Measurements from ENCODE around the gene GID8. TPM values are rescaled to one million over a fixed set of nuclear protein-coding genes. Genes with fewer than 3 reads are reported as not detected.

GID8 gene
- total and polyA plus RNA-seq, 4 donors = 10.2 to 23.6 (median 14.6) TPM

- 78% methylated on average over 6 of the region's 6 CpGs for WGBS
- Histone ChIP-seq H3K9ac (ENCODE audit: low read depth in 1 of 2, low read length in 2 of 2) (no peak overlapping the region), H3K27ac (ENCODE audit: low read depth in 1 of 2, low read length in 2 of 2) (no peak overlapping the region), H3K36me3 (ENCODE audit: control insufficient read depth in 4 of 4, insufficient read depth in 3 of 4, low read depth in 1 of 4, low read length in 3 of 4) (no peaks in the 10 kb centered on the region), H3K9me3 (ENCODE audit: control insufficient read depth in 4 of 4, low read length in 3 of 4) (no peaks in the 10 kb centered on the region), H3K4me1 (ENCODE audit: control insufficient read depth in 4 of 4, insufficient read depth in 4 of 4, low read length in 3 of 4) (no peaks in the 10 kb centered on the region), H3K27me3 (ENCODE audit: control insufficient read depth in 4 of 4, insufficient read depth in 4 of 4, low read length in 3 of 4) (peaks cover 0 to 4% (median 2%) of the 10 kb centered on the region in 4 donors), H3K4me3 (ENCODE audit: low read depth in 1 of 3, low read length in 3 of 3) (no peak overlapping the region)
- no peak for TF ChIP-seq YY1 (IDR thresholded peaks at IDR 0.05)
- TF ChIP-seq FOXA1 (IDR thresholded peaks at IDR 0.05) = no peak
- TF ChIP-seq FOXA2 (IDR thresholded peaks at IDR 0.05) = no peak
- no peak for TF ChIP-seq REST (IDR thresholded peaks at IDR 0.05)
- no peak for TF ChIP-seq HNF4A (conservative IDR thresholded peaks at IDR 0.05)
- no peak for TF ChIP-seq SP1 (IDR thresholded peaks at IDR 0.05)
- no peak for TF ChIP-seq RXRA (IDR thresholded peaks at IDR 0.05)
- no peak for TF ChIP-seq EGR1 (IDR thresholded peaks at IDR 0.05; ENCODE audit: low read depth in 2 of 2)
- TF ChIP-seq JUND (IDR thresholded peaks at IDR 0.05) = no peak
- TF ChIP-seq MAX (IDR thresholded peaks at IDR 0.05) = no peak
- no peak for TF ChIP-seq NR2F2 (IDR thresholded peaks at IDR 0.05)
- no peak for TF ChIP-seq TAF1 (conservative IDR thresholded peaks at IDR 0.05)
- no peak for TF ChIP-seq CTCF (IDR thresholded peaks at IDR 0.05; ENCODE audit: low read depth, low read length, missing input control)
- TF ChIP-seq ATF3 (IDR thresholded peaks at IDR 0.05) = no peak
- TF ChIP-seq HNF4G (IDR thresholded peaks at IDR 0.05) = no peak
- no peak for TF ChIP-seq ZBTB33 (IDR thresholded peaks at IDR 0.05)
- TF ChIP-seq RAD21 (IDR thresholded peaks at IDR 0.05) = no peak
- TF ChIP-seq GABPA (IDR thresholded peaks at IDR 0.05 in 1 of 2, conservative IDR thresholded peaks at IDR 0.05 in 1 of 2) = no peak
- DNase-seq (ENCODE audit: low spot score) = no peak
Measured at GRCh38 chr20:62983210-62983609, 45.3 kb downstream of the GID8 start.

All from liver (tissue), 9 donors.